Neural cell (in vitro differentiated cells): ENCODE measurements around the gene TEX14. TPM values are rescaled to one million over a fixed set of nuclear protein-coding genes. Genes with fewer than 3 reads are reported as not detected.
"Not testable (repeated sequence)": the region's sequence is repeated elsewhere in the genome, so short reads cannot be mapped to it uniquely, and the experiment has no call there.

Experiments used
- H2AFZ ChIP-seq: fragments of 200-600, 300-800 bp; sonication (generic), shearing (Covaris generic); 2 replicates; pipeline ENCODE4 v1.6.0; 2014; ENCODE audit warnings: low read depth, mild to moderate bottlenecking, antibody characterized with exemption, low read length, moderate library complexity
- H3F3A ChIP-seq: fragments of 200-600 bp; shearing (Covaris generic); 2 replicates; pipeline ENCODE4 v1.6.1; 2016; ENCODE audit warnings: mild to moderate bottlenecking, moderate library complexity, mixed read lengths, antibody characterized with exemption, low read length; ENCODE audit not compliant: insufficient read depth, poor library complexity, severe bottlenecking
- H3K27ac ChIP-seq: fragments of 200-600, 300-800 bp; sonication (generic), shearing (Covaris generic); 2 replicates; pipeline ENCODE4 v1.5.1; 2014; ENCODE audit warnings: mild to moderate bottlenecking, low read length, moderate library complexity
- H3K27me3 ChIP-seq: fragments of 300-800, 200-600 bp; sonication (generic), shearing (Covaris generic); 2 replicates; pipeline ENCODE4 v1.6.0; 2014; ENCODE audit warnings: mild to moderate bottlenecking, low read depth, low read length, moderate library complexity; ENCODE audit not compliant: insufficient read depth
- H3K36me3 ChIP-seq: fragments of 300-800, 200-600 bp; sonication (generic), shearing (Covaris generic); 2 replicates; pipeline ENCODE4 v1.5.1; 2014; ENCODE audit warnings: mild to moderate bottlenecking, antibody characterized with exemption, low read length, moderate library complexity; ENCODE audit not compliant: insufficient read depth
- H3K4me2 ChIP-seq: fragments of 300-800, 200-600 bp; sonication (generic), shearing (Covaris generic); 2 replicates; pipeline ENCODE4 v1.6.0; 2014; ENCODE audit warnings: mild to moderate bottlenecking, low read length
- H3K4me3 ChIP-seq: fragments of 300-800, 200-600 bp; sonication (generic), shearing (Covaris generic); 2 replicates; pipeline ENCODE4 v1.5.1; 2014; ENCODE audit warnings: mild to moderate bottlenecking, low read length, moderate library complexity
- H3K79me2 ChIP-seq: fragments of 200-600 bp; shearing (Covaris generic); replicated peaks from 2 replicates; pipeline ENCODE4 v1.6.0; 2014; ENCODE audit warnings: mild to moderate bottlenecking, low read length, moderate library complexity; ENCODE audit not compliant: insufficient read depth
- H3K9ac ChIP-seq: fragments of 300-800, 200-600 bp; sonication (generic), shearing (Covaris generic); 2 replicates; pipeline ENCODE4 v1.6.1; 2016; ENCODE audit warnings: mild to moderate bottlenecking, low read length, mixed read lengths
- H3K9me2 ChIP-seq: fragments of 200-600 bp; shearing (Covaris generic); 2 replicates; pipeline ENCODE4 v1.6.1; 2016; ENCODE audit warnings: mild to moderate bottlenecking, low read length, mixed read lengths; ENCODE audit not compliant: insufficient read depth
- H3K9me3 ChIP-seq: fragments of 200-600, 300-800 bp; sonication (generic), shearing (Covaris generic); 2 replicates; pipeline ENCODE4 v1.6.1; 2016; ENCODE audit warnings: mild to moderate bottlenecking, mixed run types, low read length, moderate library complexity, mixed read lengths
- H4K20me1 ChIP-seq: fragments of 200-600 bp; shearing (Covaris generic); 2 replicates; pipeline ENCODE4 v1.6.1; 2016; ENCODE audit warnings: mild to moderate bottlenecking, mixed run types; ENCODE audit not compliant: insufficient read depth
- CTCF ChIP-seq: fragments of 450-650 bp; IDR thresholded peaks from 2 replicates; pipeline ENCODE4 v1.5.1; 2014; ENCODE audit warnings: antibody characterized with exemption, mild to moderate bottlenecking, moderate library complexity; ENCODE audit not compliant: poor library complexity, severe bottlenecking
- EP300 ChIP-seq: fragments of 450-650 bp; conservative IDR thresholded peaks from 2 replicates; pipeline ENCODE4 v1.6.1; 2014; ENCODE audit warnings: antibody characterized with exemption, mild to moderate bottlenecking, moderate library complexity; ENCODE audit not compliant: poor library complexity, severe bottlenecking
- EZH2 ChIP-seq: fragments of 200-600, 300-800 bp; shearing (Covaris generic), sonication (generic); IDR thresholded peaks from 2 replicates; pipeline ENCODE4 v1.6.1; 2014; ENCODE audit warnings: antibody characterized with exemption, low read length, borderline replicate concordance, mild to moderate bottlenecking; ENCODE audit not compliant: insufficient read depth, poor library complexity, severe bottlenecking
- MXI1 ChIP-seq: fragments of 450-650 bp; conservative IDR thresholded peaks from 2 replicates; pipeline ENCODE4 v1.6.1; 2014; ENCODE audit warnings: antibody characterized with exemption, mild to moderate bottlenecking; ENCODE audit not compliant: poor library complexity, severe bottlenecking
- POLR2AphosphoS5 ChIP-seq: IDR thresholded peaks from 2 replicates; pipeline ENCODE4 v1.6.1; 2012
- RAD21 ChIP-seq: fragments of 450-650 bp; conservative IDR thresholded peaks from 2 replicates; pipeline ENCODE4 v1.6.1; 2014; ENCODE audit warnings: antibody characterized with exemption, mild to moderate bottlenecking, moderate library complexity
- SMC3 ChIP-seq: fragments of 450-650 bp; conservative IDR thresholded peaks from 2 replicates; pipeline ENCODE4 v1.6.1; 2014; ENCODE audit warnings: antibody characterized with exemption, mild to moderate bottlenecking, moderate library complexity; ENCODE audit not compliant: poor library complexity
- TAF1 ChIP-seq: IDR thresholded peaks from 2 replicates; pipeline ENCODE4 v1.6.1; 2012; ENCODE audit warnings: low read depth
- polyA plus RNA-seq: library from polyadenylated mRNA; depleted of rRNA; stranded (reverse); fragments of >200 nt; gene quantifications from 2 replicates; pipeline ENCODE4 v1.2.3, GENCODE V29; 2014

TEX14 gene
- polyA plus RNA-seq, 1 donor from 2014 or later = 1.4 TPM

GRCh38 chr17:58557981-58558380 is 133.9 kb downstream of the TEX14 start:
- Histone ChIP-seq H3K27ac (no peak overlapping the region), H3F3A (no peaks in the 10 kb centered on the region), H3K9ac (no peak overlapping the region), H2AFZ (no peak overlapping the region), H3K4me3 (no peak overlapping the region), H3K79me2 (no peaks in the 10 kb centered on the region), H3K9me3 (no peaks in the 10 kb centered on the region), H3K36me3 (no peaks in the 10 kb centered on the region), H3K27me3 (no peaks in the 10 kb centered on the region), H3K9me2 (no peaks in the 10 kb centered on the region), H4K20me1 (no peaks in the 10 kb centered on the region), H3K4me2 (no peak overlapping the region)
- TF ChIP-seq POLR2AphosphoS5 (no peak), EZH2 (no peak), EP300 (no peak), MXI1 (no peak), SMC3 (no peak)

- Histone ChIP-seq H3K9ac (no peak overlapping the region), H3K79me2 (no peaks in the 10 kb centered on the region), H2AFZ (no peak overlapping the region), H3K9me3 (no peaks in the 10 kb centered on the region), H3K9me2 (no peaks in the 10 kb centered on the region), H3K27ac (no peak overlapping the region), H3F3A (no peaks in the 10 kb centered on the region), H3K4me2 (no peak overlapping the region), H3K4me3 (no peak overlapping the region), H4K20me1 (no peaks in the 10 kb centered on the region), H3K27me3 (no peaks in the 10 kb centered on the region), H3K36me3 (no peaks in the 10 kb centered on the region)
- TF ChIP-seq EZH2 (no peak), EP300 (no peak), TAF1 (no peak), SMC3 (no peak), MXI1 (no peak), POLR2AphosphoS5 (no peak), CTCF (no peak)
These were observed 135.0 kb downstream of the TEX14 start for GRCh38 chr17:58556833-58557250.

GRCh38 chr17:58555109-58555508 is 136.7 kb downstream of the TEX14 start:
- H4K20me1 ChIP-seq, H3K36me3 ChIP-seq, H2AFZ ChIP-seq, H3K4me2 ChIP-seq, H3K9me3 ChIP-seq, H3K79me2 ChIP-seq, H3K9ac ChIP-seq, H3K9me2 ChIP-seq, H3K27me3 ChIP-seq, H3F3A ChIP-seq, H3K4me3 ChIP-seq, H3K27ac ChIP-seq: not testable (repeated sequence)

- H3K4me2 ChIP-seq = no peak overlapping the region
- H3K27ac ChIP-seq = no peak overlapping the region
- no peaks in the 10 kb centered on the region for H3K27me3 ChIP-seq
- H3K9ac ChIP-seq = no peak overlapping the region
- no peaks in the 10 kb centered on the region for H3F3A ChIP-seq
- H3K79me2 ChIP-seq = no peaks in the 10 kb centered on the region
- TF ChIP-seq CTCF = no peak
- TF ChIP-seq EP300 = no peak
- no peak for TF ChIP-seq RAD21
- TF ChIP-seq TAF1 = no peak
- no peak for TF ChIP-seq SMC3
- TF ChIP-seq EZH2 = no peak
- no peaks in the 10 kb centered on the region for H3K9me2 ChIP-seq
- H3K9me3 ChIP-seq = no peaks in the 10 kb centered on the region
- H2AFZ ChIP-seq = no peak overlapping the region
- H4K20me1 ChIP-seq = no peaks in the 10 kb centered on the region
- H3K36me3 ChIP-seq = no peaks in the 10 kb centered on the region
- H3K4me3 ChIP-seq = no peak overlapping the region
These were observed 150.6 kb downstream of the TEX14 start for GRCh38 chr17:58541249-58541648.
